Mononuclear cell (primary cell): Measurements from ENCODE around the gene LPIN1. TPM values are rescaled to one million over a fixed set of nuclear protein-coding genes. Genes with fewer than 3 reads are reported as not detected.
"Not testable (repeated sequence)": the region's sequence is repeated elsewhere in the genome, so short reads cannot be mapped to it uniquely, and the experiment has no call there.

Experiments used
- H3K27me3 ChIP-seq: 2 replicates; pipeline ENCODE4 v1.6.0; 2011; ENCODE audit warnings: low read length, control low read depth; ENCODE audit not compliant: insufficient read depth
- H3K4me1 ChIP-seq: 2 replicates; pipeline ENCODE4 v1.5.1; 2011; ENCODE audit warnings: mild to moderate bottlenecking, low read length, control low read depth; ENCODE audit not compliant: insufficient read depth
- H3K4me3 ChIP-seq: 2 replicates; pipeline ENCODE4 v1.5.1; 2011; ENCODE audit warnings: mild to moderate bottlenecking, low read length, moderate library complexity
- H3K9me3 ChIP-seq: 2 replicates; pipeline ENCODE4 v1.5.1; 2011; ENCODE audit warnings: low read depth, mild to moderate bottlenecking, control low read depth, low read length
- total RNA-seq: library from RNA; depleted of rRNA; stranded (reverse); fragments of >200 nt; gene quantifications from one replicate; pipeline ENCODE4 v1.2.3, GENCODE V29; 2012

The LPIN1 gene
- total RNA-seq, 1 donor: 52.8 TPM

- no peaks in the 10 kb centered on the region for H3K27me3 ChIP-seq
- H3K9me3 ChIP-seq: no peaks in the 10 kb centered on the region
- H3K4me3 ChIP-seq: no peak overlapping the region
- peaks cover 39% of the 10 kb centered on the region for H3K4me1 ChIP-seq
Observed at GRCh38 chr2:11828933-11829323, 82.5 kb downstream of the LPIN1 start.

GRCh38 chr2:11829324-11829946, 83.0 kb downstream of the LPIN1 start:
- Histone ChIP-seq H3K9me3 (no peaks in the 10 kb centered on the region), H3K4me1 (peaks cover 40% of the 10 kb centered on the region), H3K4me3 (peak overlapping the region; percentile 1), H3K27me3 (no peaks in the 10 kb centered on the region)

- H3K4me3 ChIP-seq: peak overlapping the region; percentile 1
- peaks cover 40% of the 10 kb centered on the region for H3K4me1 ChIP-seq
- no peaks in the 10 kb centered on the region for H3K27me3 ChIP-seq
- no peaks in the 10 kb centered on the region for H3K9me3 ChIP-seq
Observed at GRCh38 chr2:11829947-11830707, 83.7 kb downstream of the LPIN1 start.

GRCh38 chr2:11830708-11831301, 84.4 kb downstream of the LPIN1 start:
- peaks cover 40% of the 10 kb centered on the region for H3K4me1 ChIP-seq
- no peak overlapping the region for H3K4me3 ChIP-seq
- no peaks in the 10 kb centered on the region for H3K27me3 ChIP-seq
- H3K9me3 ChIP-seq: no peaks in the 10 kb centered on the region

- H3K9me3 ChIP-seq: no peaks in the 10 kb centered on the region
- H3K4me1 ChIP-seq: peaks cover 40% of the 10 kb centered on the region
- H3K27me3 ChIP-seq: no peaks in the 10 kb centered on the region
- H3K4me3 ChIP-seq: no peak overlapping the region
Observed at GRCh38 chr2:11831415-11831814, 85.0 kb downstream of the LPIN1 start.

- peaks cover 40% of the 10 kb centered on the region for H3K4me1 ChIP-seq
- H3K4me3 ChIP-seq: no peak overlapping the region
- H3K9me3 ChIP-seq: no peaks in the 10 kb centered on the region
- no peaks in the 10 kb centered on the region for H3K27me3 ChIP-seq
Observed at GRCh38 chr2:11832531-11832930, 86.1 kb downstream of the LPIN1 start.

GRCh38 chr2:11833601-11834000, 87.2 kb downstream of the LPIN1 start:
- Histone ChIP-seq H3K9me3 (no peaks in the 10 kb centered on the region), H3K4me3 (no peak overlapping the region), H3K27me3 (no peaks in the 10 kb centered on the region), H3K4me1 (peaks cover 40% of the 10 kb centered on the region)

GRCh38 chr2:11835403-11835802, 89.0 kb downstream of the LPIN1 start:
- peaks cover 2% of the 10 kb centered on the region for H3K27me3 ChIP-seq
- no peak overlapping the region for H3K4me3 ChIP-seq
- H3K4me1 ChIP-seq: peaks cover 23% of the 10 kb centered on the region
- no peaks in the 10 kb centered on the region for H3K9me3 ChIP-seq

GRCh38 chr2:11836647-11837219, 90.3 kb downstream of the LPIN1 start:
- no peak overlapping the region for H3K4me3 ChIP-seq

GRCh38 chr2:11837875-11838734, 91.7 kb downstream of the LPIN1 start:
- H3K27me3 ChIP-seq: peaks cover 2% of the 10 kb centered on the region
- H3K4me1 ChIP-seq: peaks cover 7% of the 10 kb centered on the region
- no peaks in the 10 kb centered on the region for H3K9me3 ChIP-seq
- H3K4me3 ChIP-seq: no peak overlapping the region

More at GRCh38 chr2:11836647-11837219, 90.3 kb downstream of the LPIN1 start:
- H3K27me3 ChIP-seq: peaks cover 2% of the 10 kb centered on the region
- H3K9me3 ChIP-seq: no peaks in the 10 kb centered on the region
- peaks cover 9% of the 10 kb centered on the region for H3K4me1 ChIP-seq

GRCh38 chr2:11839916-11840315, 93.5 kb downstream of the LPIN1 start:
- Histone ChIP-seq H3K27me3 (peaks cover 2% of the 10 kb centered on the region), H3K4me1 (no peaks in the 10 kb centered on the region), H3K9me3 (no peaks in the 10 kb centered on the region), H3K4me3 (no peak overlapping the region)

GRCh38 chr2:11842336-11842735, 95.9 kb downstream of the LPIN1 start:
- H3K4me1 ChIP-seq: no peaks in the 10 kb centered on the region
- H3K27me3 ChIP-seq: peaks cover 2% of the 10 kb centered on the region
- no peaks in the 10 kb centered on the region for H3K9me3 ChIP-seq

GRCh38 chr2:11844798-11845197, 98.4 kb downstream of the LPIN1 start:
- H3K27me3 ChIP-seq, H3K9me3 ChIP-seq, H3K4me3 ChIP-seq, H3K4me1 ChIP-seq: not testable (repeated sequence)

More at GRCh38 chr2:11842336-11842735, 95.9 kb downstream of the LPIN1 start:
- no peak overlapping the region for H3K4me3 ChIP-seq

GRCh38 chr2:11847935-11848334, 101.5 kb downstream of the LPIN1 start:
- H3K27me3 ChIP-seq, H3K4me3 ChIP-seq, H3K4me1 ChIP-seq, H3K9me3 ChIP-seq: not testable (repeated sequence)
